Panc1 (cell line): Measurements from ENCODE around the gene HNF1B.

ENCODE experiments used
- POLR2AphosphoS5 ChIP-seq: IDR thresholded peaks from 2 replicates; pipeline ENCODE4 v1.6.1; 2012; ENCODE audit warnings: mild to moderate bottlenecking, low read depth, low read length, moderate library complexity
- TCF7L2 ChIP-seq: IDR thresholded peaks from 2 replicates; pipeline ENCODE4 v1.6.1; 2011; ENCODE audit warnings: mild to moderate bottlenecking, low read depth, low read length, inconsistent platforms
- TF ChIP-seq, protein P1 (sequence below): fragments of 450-650 bp; IDR thresholded peaks from 2 replicates; pipeline ENCODE4 v1.5.1; 2017; ENCODE audit warnings: mild to moderate bottlenecking

DNA sequence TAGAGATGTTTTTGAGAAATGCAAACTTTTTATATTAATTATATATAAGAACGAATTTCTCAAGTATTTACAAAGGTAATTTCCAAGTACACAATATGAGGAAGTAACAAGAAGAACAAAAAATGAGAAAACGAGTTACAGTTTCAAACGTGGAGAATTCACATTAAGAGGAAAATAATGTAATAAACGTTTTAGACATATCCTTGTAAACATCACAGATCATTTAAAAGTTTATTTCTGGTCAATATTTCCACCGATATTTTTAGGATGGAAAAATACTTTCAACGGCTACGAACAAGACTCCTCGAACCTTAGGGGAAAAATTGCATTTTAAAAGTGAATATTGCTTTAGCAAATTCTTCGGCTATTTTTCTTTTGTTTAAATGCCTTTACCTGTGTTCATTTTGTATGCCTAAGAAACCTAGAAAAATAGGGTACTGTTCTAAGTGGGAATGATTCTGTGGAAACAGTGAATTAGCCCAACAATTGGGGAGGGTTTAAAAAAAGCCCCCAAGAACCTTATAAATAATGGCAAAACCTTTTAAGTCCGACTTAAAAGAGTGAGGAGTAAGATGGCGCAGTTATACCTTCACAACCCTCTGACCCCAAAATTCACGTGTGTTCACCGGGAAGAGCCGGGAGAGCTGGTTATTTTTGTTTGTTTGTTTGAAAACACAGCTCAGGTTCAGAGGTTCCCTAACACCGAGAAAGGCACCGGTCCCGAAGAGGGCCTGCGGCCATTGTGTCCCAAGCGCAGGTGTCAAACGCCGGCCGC lies 3.3 kb downstream of the HNF1B start:
- TF ChIP-seq, protein P1, sequence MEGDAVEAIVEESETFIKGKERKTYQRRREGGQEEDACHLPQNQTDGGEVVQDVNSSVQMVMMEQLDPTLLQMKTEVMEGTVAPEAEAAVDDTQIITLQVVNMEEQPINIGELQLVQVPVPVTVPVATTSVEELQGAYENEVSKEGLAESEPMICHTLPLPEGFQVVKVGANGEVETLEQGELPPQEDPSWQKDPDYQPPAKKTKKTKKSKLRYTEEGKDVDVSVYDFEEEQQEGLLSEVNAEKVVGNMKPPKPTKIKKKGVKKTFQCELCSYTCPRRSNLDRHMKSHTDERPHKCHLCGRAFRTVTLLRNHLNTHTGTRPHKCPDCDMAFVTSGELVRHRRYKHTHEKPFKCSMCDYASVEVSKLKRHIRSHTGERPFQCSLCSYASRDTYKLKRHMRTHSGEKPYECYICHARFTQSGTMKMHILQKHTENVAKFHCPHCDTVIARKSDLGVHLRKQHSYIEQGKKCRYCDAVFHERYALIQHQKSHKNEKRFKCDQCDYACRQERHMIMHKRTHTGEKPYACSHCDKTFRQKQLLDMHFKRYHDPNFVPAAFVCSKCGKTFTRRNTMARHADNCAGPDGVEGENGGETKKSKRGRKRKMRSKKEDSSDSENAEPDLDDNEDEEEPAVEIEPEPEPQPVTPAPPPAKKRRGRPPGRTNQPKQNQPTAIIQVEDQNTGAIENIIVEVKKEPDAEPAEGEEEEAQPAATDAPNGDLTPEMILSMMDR: no peak
- no peak for TF ChIP-seq POLR2AphosphoS5
- TF ChIP-seq TCF7L2: no peak
